Smooth muscle cell (in vitro differentiated cells): ENCODE measurements around the gene STMP1. TPM values are rescaled to one million over a fixed set of nuclear protein-coding genes. Genes with fewer than 3 reads are reported as not detected.
A peak's percentile ranks its signal among the peaks of the same experiment; 100 is the strongest.
"Not testable (repeated sequence)": the region's sequence is repeated elsewhere in the genome, so short reads cannot be mapped to it uniquely, and the experiment has no call there.

ENCODE experiments used
- DNase-seq: peaks from one replicate; lab custom pipeline; 2025; ENCODE audit not compliant: unreplicated experiment; lab: John Stamatoyannopoulos, UW
- H2AFZ ChIP-seq: fragments of 200-600 bp; sonication (generic); 2 replicates; pipeline ENCODE4 v1.6.0; 2016; ENCODE audit warnings: antibody characterized with exemption, low read depth, mild to moderate bottlenecking
- H3F3A ChIP-seq: fragments of 200-600 bp; sonication (generic); 2 replicates; pipeline ENCODE4 v1.6.0; 2017; ENCODE audit warnings: antibody characterized with exemption, low read depth
- H3K27ac ChIP-seq: fragments of 200-600 bp; sonication (generic); 2 replicates; pipeline ENCODE4 v1.5.1; 2016; ENCODE audit warnings: low read depth, mild to moderate bottlenecking
- H3K27me3 ChIP-seq: fragments of 200-600 bp; sonication (generic); 2 replicates; pipeline ENCODE4 v1.6.1; 2016; ENCODE audit warnings: low read depth, mild to moderate bottlenecking
- H3K36me3 ChIP-seq: fragments of 200-600 bp; sonication (generic); 2 replicates; pipeline ENCODE4 v1.5.1; 2016; ENCODE audit warnings: low read depth
- H3K4me1 ChIP-seq: fragments of 200-600 bp; sonication (generic); 2 replicates; pipeline ENCODE4 v1.5.1; 2016; ENCODE audit warnings: low read depth
- H3K4me2 ChIP-seq: fragments of 200-600 bp; sonication (generic); 2 replicates; pipeline ENCODE4 v1.6.0; 2016; ENCODE audit warnings: mild to moderate bottlenecking
- H3K4me3 ChIP-seq: fragments of 200-600 bp; sonication (generic); 2 replicates; pipeline ENCODE4 v1.5.1; 2016; ENCODE audit warnings: mild to moderate bottlenecking
- H3K79me2 ChIP-seq: fragments of 200-600 bp; sonication (generic); 2 replicates; pipeline ENCODE4 v1.6.0; 2016; ENCODE audit warnings: low read depth, mild to moderate bottlenecking
- H3K9ac ChIP-seq: fragments of 200-600 bp; sonication (generic); 2 replicates; pipeline ENCODE4 v1.6.0; 2016; ENCODE audit warnings: low read depth
- H3K9me3 ChIP-seq: fragments of 200-600 bp; sonication (generic); replicated peaks from 2 replicates; pipeline ENCODE4 v1.5.1; 2016; ENCODE audit warnings: low read depth
- H4K20me1 ChIP-seq: fragments of 200-600 bp; sonication (generic); 2 replicates; pipeline ENCODE4 v1.6.0; 2016; ENCODE audit warnings: low read depth
- WGBS: methylation state at CpG from one replicate; pipeline ENCODE4 v1.1.7; 2016; ENCODE audit warnings: low lambda C conversion rate; 5-methylcytosine and 5-hydroxymethylcytosine counted together
- polyA plus RNA-seq: library from polyadenylated mRNA; unstranded; fragments of >200 nt; fragmentation: Nextera tagmentation; extraction: Ambion mirVana; gene quantifications from 2 replicates; pipeline ENCODE4 v1.2.1, GENCODE V29; 2016
- total RNA-seq: library from RNA; depleted of rRNA; stranded (reverse); fragments of >200 nt; gene quantifications from 2 replicates; pipeline ENCODE4 v1.2.3, GENCODE V29; 2014
- TF ChIP-seq, protein P1 (sequence below): fragments of 200-600 bp; sonication (generic); IDR thresholded peaks from 2 replicates; pipeline ENCODE4 v1.5.1; 2017; ENCODE audit warnings: borderline replicate concordance, mild to moderate bottlenecking, antibody characterized with exemption; ENCODE audit not compliant: insufficient read depth, poor library complexity, severe bottlenecking

STMP1 gene
- total and polyA plus RNA-seq, 2 experiments from 2014 or later, result 26.6 to 72.1 TPM

- Histone ChIP-seq H3K27ac (peak overlapping the region; percentile 91), H3K79me2 (no peaks in the 10 kb centered on the region), H3F3A (peaks cover 6% of the 10 kb centered on the region), H2AFZ (no peak overlapping the region), H3K4me2 (peak overlapping the region; percentile 5), H3K36me3 (no peaks in the 10 kb centered on the region), H3K4me1 (peaks cover 4% of the 10 kb centered on the region), H4K20me1 (no peaks in the 10 kb centered on the region), H3K27me3 (no peaks in the 10 kb centered on the region), H3K9me3 (no peaks in the 10 kb centered on the region), H3K4me3 (no peak overlapping the region), H3K9ac (peak overlapping the region; percentile 46)
- 42% methylated on average over 3 of the region's 3 CpGs for WGBS
- TF ChIP-seq, protein P1, sequence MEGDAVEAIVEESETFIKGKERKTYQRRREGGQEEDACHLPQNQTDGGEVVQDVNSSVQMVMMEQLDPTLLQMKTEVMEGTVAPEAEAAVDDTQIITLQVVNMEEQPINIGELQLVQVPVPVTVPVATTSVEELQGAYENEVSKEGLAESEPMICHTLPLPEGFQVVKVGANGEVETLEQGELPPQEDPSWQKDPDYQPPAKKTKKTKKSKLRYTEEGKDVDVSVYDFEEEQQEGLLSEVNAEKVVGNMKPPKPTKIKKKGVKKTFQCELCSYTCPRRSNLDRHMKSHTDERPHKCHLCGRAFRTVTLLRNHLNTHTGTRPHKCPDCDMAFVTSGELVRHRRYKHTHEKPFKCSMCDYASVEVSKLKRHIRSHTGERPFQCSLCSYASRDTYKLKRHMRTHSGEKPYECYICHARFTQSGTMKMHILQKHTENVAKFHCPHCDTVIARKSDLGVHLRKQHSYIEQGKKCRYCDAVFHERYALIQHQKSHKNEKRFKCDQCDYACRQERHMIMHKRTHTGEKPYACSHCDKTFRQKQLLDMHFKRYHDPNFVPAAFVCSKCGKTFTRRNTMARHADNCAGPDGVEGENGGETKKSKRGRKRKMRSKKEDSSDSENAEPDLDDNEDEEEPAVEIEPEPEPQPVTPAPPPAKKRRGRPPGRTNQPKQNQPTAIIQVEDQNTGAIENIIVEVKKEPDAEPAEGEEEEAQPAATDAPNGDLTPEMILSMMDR, result no peak
- no peak for DNase-seq
Measured at GRCh38 chr7:135692055-135692454, 29.7 kb downstream of the STMP1 start.

- not testable (repeated sequence) for DNase-seq, H3K4me1 ChIP-seq, H2AFZ ChIP-seq, H3K9me3 ChIP-seq, H4K20me1 ChIP-seq, H3K4me3 ChIP-seq, H3K79me2 ChIP-seq, H3K36me3 ChIP-seq, H3F3A ChIP-seq, H3K27me3 ChIP-seq
- H3K9ac ChIP-seq, result peak overlapping the region; percentile 46
- peak overlapping the region; percentile 5 for H3K4me2 ChIP-seq
- WGBS, result 74% methylated on average over 7 of the region's 7 CpGs
- H3K27ac ChIP-seq, result peak overlapping the region; percentile 91
Measured at GRCh38 chr7:135692606-135693005, 30.3 kb downstream of the STMP1 start.

DNA sequence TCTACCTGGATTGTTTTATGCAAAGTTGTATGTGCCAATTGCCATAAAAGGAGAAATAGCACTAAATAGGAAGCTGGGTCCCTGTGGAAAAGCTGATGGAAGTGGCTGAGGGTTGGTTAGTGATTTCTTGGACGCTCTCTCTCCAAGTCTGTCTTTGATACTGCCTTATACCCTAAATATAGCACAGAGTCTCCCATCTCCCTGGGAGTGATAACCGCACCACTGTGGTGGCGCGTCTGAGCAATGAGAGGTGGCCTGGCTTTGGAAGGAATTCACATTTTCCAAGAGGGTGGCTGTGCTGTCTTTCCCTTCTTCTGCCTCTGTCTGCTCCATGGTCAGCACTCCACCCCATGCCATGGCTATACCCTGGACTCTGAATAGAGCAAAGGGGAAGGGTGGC is 31.2 kb downstream of the STMP1 start:
- peak overlapping the region; percentile 45 for H3K4me2 ChIP-seq
- no peak overlapping the region for H2AFZ ChIP-seq
- TF ChIP-seq, protein P1, result no peak
- peaks cover 10% of the 10 kb centered on the region for H3K4me1 ChIP-seq
- H3K9ac ChIP-seq, result no peak overlapping the region
- H3K27me3 ChIP-seq, result no peaks in the 10 kb centered on the region
- DNase-seq, result no peak
- no peaks in the 10 kb centered on the region for H3K36me3 ChIP-seq
- WGBS, result 52% methylated on average over 4 of the region's 4 CpGs
- no peaks in the 10 kb centered on the region for H3K9me3 ChIP-seq
- H3K79me2 ChIP-seq, result no peaks in the 10 kb centered on the region
- H3K27ac ChIP-seq, result peak overlapping the region; percentile 91
- H4K20me1 ChIP-seq, result no peaks in the 10 kb centered on the region
- peaks cover 6% of the 10 kb centered on the region for H3F3A ChIP-seq
- no peak overlapping the region for H3K4me3 ChIP-seq

DNA sequence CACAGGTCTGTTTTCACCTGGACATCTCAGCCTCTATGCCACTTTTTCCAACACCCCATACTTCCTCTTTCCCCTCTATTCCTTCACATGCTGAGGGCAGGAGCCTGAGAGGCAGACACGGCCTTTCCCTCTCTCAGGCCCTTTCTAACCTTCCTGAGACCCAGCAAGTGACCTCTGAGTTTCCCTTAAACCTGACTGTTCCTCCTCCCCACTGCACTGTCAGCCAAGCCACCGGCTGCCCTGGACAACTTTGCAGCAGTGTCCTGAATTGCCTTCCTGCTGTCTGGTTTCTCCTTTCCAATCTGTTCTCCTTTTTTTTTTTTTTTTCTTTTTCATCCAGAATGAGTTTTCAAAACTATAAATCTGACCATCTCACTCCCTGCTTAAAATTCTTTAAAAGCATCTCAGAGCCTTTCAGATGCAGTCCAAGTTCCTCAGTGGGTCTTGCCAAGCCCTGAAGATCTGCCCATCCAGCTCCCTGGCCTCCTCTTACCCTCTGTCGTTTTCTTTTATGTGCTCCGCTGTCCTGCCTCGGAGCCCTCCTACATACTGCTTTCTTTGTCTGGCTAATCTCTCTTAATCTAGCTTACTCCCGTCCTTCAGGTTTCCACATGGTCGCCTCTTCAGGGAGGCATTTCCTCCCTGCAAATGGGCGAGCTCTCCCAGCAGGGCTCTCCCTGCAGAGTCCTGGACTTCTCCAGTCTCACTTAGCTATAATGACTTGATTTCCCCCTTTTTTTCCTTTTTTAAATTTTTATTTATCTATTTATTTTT is 35.1 kb downstream of the STMP1 start:
- WGBS, result 30% methylated on average over 8 of the region's 8 CpGs
- peaks cover 6% of the 10 kb centered on the region for H3K4me1 ChIP-seq
- H3K4me3 ChIP-seq, result no peak overlapping the region
- no peak overlapping the region for H3K9ac ChIP-seq
- H3K4me2 ChIP-seq, result no peak overlapping the region
- H3K27me3 ChIP-seq, result no peaks in the 10 kb centered on the region
- no peaks in the 10 kb centered on the region for H3F3A ChIP-seq
- TF ChIP-seq, protein P1, result no peak
- no peaks in the 10 kb centered on the region for H4K20me1 ChIP-seq
- H3K9me3 ChIP-seq, result no peaks in the 10 kb centered on the region
- no peaks in the 10 kb centered on the region for H3K79me2 ChIP-seq
- H3K36me3 ChIP-seq, result no peaks in the 10 kb centered on the region
- no peak overlapping the region for H2AFZ ChIP-seq
- no peak overlapping the region for H3K27ac ChIP-seq
- DNase-seq, result no peak
